HCT116 (cell line): Measurements from ENCODE around the gene EHD4. TPM values are rescaled to one million over a fixed set of nuclear protein-coding genes. Genes with fewer than 3 reads are reported as not detected.

Source experiments
- ATAC-seq: fragments of 200-7000 bp; cut with Tn5 transposase; 2 replicates; pipeline ENCODE4 v1.9.1; 2020; ENCODE audit warnings: mild to moderate bottlenecking, moderate library complexity
- BruUV-seq: library from RNA; stranded (reverse); fragments of 400-500 nt; replicated peaks from 2 replicates; lab custom pipeline; 2021; lab: Mats Ljungman, UMichigan
- CTCF ChIA-PET: fragments of 300-600 bp; sonication (Branson Sonifier 250); formaldehyde crosslinking; loops from one replicate; lab custom pipeline; 2021; ENCODE audit warnings: antibody characterized with exemption; lab: Charles Lee
- POLR2A ChIA-PET: fragments of 300-600, 350-600 bp; sonication (Branson Sonifier 250); formaldehyde crosslinking; loops from one replicate; lab custom pipeline; 2021; ENCODE audit warnings: antibody characterized with exemption; lab: Charles Lee
- RAD21 ChIA-PET, 2 experiments: fragments of 300-600 bp; sonication (Branson Sonifier 250); formaldehyde crosslinking; loops; one replicate each; lab custom pipeline; 2023; ENCODE audit warnings: low total read pairs in 2 of 2; ENCODE audit not compliant: uncharacterized antibody in 2 of 2, unreplicated experiment in 2 of 2, low non-redundant PET in 1 of 2; lab: Charles Lee
- DNase-seq: peaks from one replicate; pipeline ENCODE4 v3.0.0-alpha.2; 2010; ENCODE audit warnings: low read depth, low spot score
- H2AFZ ChIP-seq: fragments of 200-600 bp; shearing (Covaris generic), sonication (generic); 2 replicates; pipeline ENCODE4 v1.6.1; 2017; ENCODE audit warnings: low read depth, mixed run types, mixed read lengths, antibody characterized with exemption, low read length; ENCODE audit not compliant: poor library complexity, severe bottlenecking
- H3K27ac ChIP-seq: 2 replicates; pipeline ENCODE4 v1.5.1; 2012; ENCODE audit warnings: low read depth, low read length
- H3K27me3 ChIP-seq: fragments of 200-600 bp; sonication (generic); 2 replicates; pipeline ENCODE4 v1.6.1; 2016; ENCODE audit warnings: mixed run types, low read length, mixed read lengths; ENCODE audit not compliant: insufficient read depth
- H3K36me3 ChIP-seq, 2 experiments: fragments of 200-500 bp in 1 of 2; fragments of 200-600 bp in 1 of 2; sonication (Bioruptor generic) in 1 of 2; sonication (generic) in 1 of 2; 2 replicates each; pipeline versions ENCODE4 v1.5.1 to v1.6.1; 2014 to 2016; ENCODE audit warnings: low read length in 2 of 2, inconsistent platforms in 1 of 2, mixed read lengths in 1 of 2, mixed run types in 1 of 2; ENCODE audit not compliant: insufficient read depth in 2 of 2, control insufficient read depth in 1 of 2
- H3K4me1 ChIP-seq, 2 experiments: fragments of 200-600 bp in 1 of 2; sonication (generic) in 1 of 2; 2 replicates each; pipeline versions ENCODE4 v1.5.1 to v1.6.1; 2012 to 2017; ENCODE audit warnings: low read length in 2 of 2, inconsistent platforms in 1 of 2, mild to moderate bottlenecking in 1 of 2, mixed read lengths in 1 of 2, mixed run types in 1 of 2, moderate library complexity in 1 of 2; ENCODE audit not compliant: insufficient read depth in 2 of 2, control insufficient read depth in 1 of 2
- H3K4me2 ChIP-seq: fragments of 200-600 bp; sonication (generic); 2 replicates; pipeline ENCODE4 v1.6.1; 2017; ENCODE audit warnings: mixed run types, low read length, mixed read lengths
- H3K4me3 ChIP-seq, 2 experiments: fragments of 200-600 bp in 1 of 2; sonication (generic) in 1 of 2; replicated peaks in 1 of 2; 2 replicates each; pipeline ENCODE4 v1.5.1; 2011 to 2016; ENCODE audit warnings: low read length in 2 of 2, control low read depth in 1 of 2, low read depth in 1 of 2, mild to moderate bottlenecking in 1 of 2, mixed read lengths in 1 of 2, mixed run types in 1 of 2
- H3K79me2 ChIP-seq: fragments of 200-600 bp; sonication (generic); 2 replicates; pipeline ENCODE4 v1.6.1; 2017; ENCODE audit warnings: mild to moderate bottlenecking, mixed run types, low read length, moderate library complexity, mixed read lengths; ENCODE audit not compliant: insufficient read depth
- H3K9ac ChIP-seq: fragments of 200-600 bp; sonication (generic); 2 replicates; pipeline ENCODE4 v1.6.1; 2016; ENCODE audit warnings: low read length, mixed read lengths
- H3K9me2 ChIP-seq: fragments of 200-600 bp; sonication (generic), shearing (Covaris generic); 2 replicates; pipeline ENCODE4 v1.6.1; 2017; ENCODE audit warnings: mixed run types, mild to moderate bottlenecking, moderate library complexity; ENCODE audit not compliant: insufficient read depth
- H3K9me3 ChIP-seq, 2 experiments: fragments of 200-500 bp in 1 of 2; fragments of 200-600 bp in 1 of 2; sonication (Bioruptor generic) in 1 of 2; sonication (generic) in 1 of 2; 2 replicates each; pipeline ENCODE4 v1.6.1; 2014 to 2017; ENCODE audit warnings: low read length in 2 of 2, mixed read lengths in 2 of 2, inconsistent platforms in 1 of 2, low read depth in 1 of 2, mild to moderate bottlenecking in 1 of 2, mixed run types in 1 of 2, moderate library complexity in 1 of 2; ENCODE audit not compliant: control insufficient read depth in 1 of 2, insufficient read depth in 1 of 2
- H4K20me1 ChIP-seq: fragments of 200-600 bp; sonication (generic), shearing (Covaris generic); 2 replicates; pipeline ENCODE4 v1.6.1; 2017; ENCODE audit warnings: mixed run types, mild to moderate bottlenecking, moderate library complexity; ENCODE audit not compliant: insufficient read depth
- CBX3 ChIP-seq: IDR thresholded peaks from 2 replicates; pipeline ENCODE4 v1.6.1; 2012; ENCODE audit warnings: low read depth
- CTCF ChIP-seq, 3 experiments: fragments of 200-600 bp in 1 of 3; sonication (generic) in 1 of 3; IDR thresholded peaks in 2 of 3; conservative IDR thresholded peaks in 1 of 3; 2 replicates each; pipeline ENCODE4 v1.5.1; 2012 to 2017; ENCODE audit warnings: low read depth in 2 of 3, low read length in 2 of 3, antibody characterized with exemption in 1 of 3, borderline replicate concordance in 1 of 3, control low read depth in 1 of 3, mild to moderate bottlenecking in 1 of 3, mixed read lengths in 1 of 3, mixed run types in 1 of 3, moderate library complexity in 1 of 3; ENCODE audit not compliant: insufficient read depth in 1 of 3
- EGR1 ChIP-seq: IDR thresholded peaks from 2 replicates; pipeline ENCODE4 v1.6.1; 2012; ENCODE audit warnings: low read depth
- FOSL1 ChIP-seq: IDR thresholded peaks from 2 replicates; pipeline ENCODE4 v1.6.1; 2012; ENCODE audit warnings: low read depth
- JUND ChIP-seq: IDR thresholded peaks from 2 replicates; pipeline ENCODE4 v1.6.1; 2012
- POLR2A ChIP-seq: IDR thresholded peaks from 2 replicates; pipeline ENCODE4 v1.7.0; 2011; ENCODE audit warnings: borderline replicate concordance; ENCODE audit not compliant: insufficient read depth, insufficient read length; ENCODE audit errors: extremely low read depth
- RAD21 ChIP-seq: IDR thresholded peaks from 2 replicates; pipeline ENCODE4 v1.6.1; 2012; ENCODE audit warnings: low read depth, mild to moderate bottlenecking
- SP1 ChIP-seq: IDR thresholded peaks from 2 replicates; pipeline ENCODE4 v1.6.1; 2012; ENCODE audit warnings: low read depth
- SRF ChIP-seq: IDR thresholded peaks from 2 replicates; pipeline ENCODE4 v1.6.1; 2012; ENCODE audit warnings: low read depth
- YY1 ChIP-seq: IDR thresholded peaks from 2 replicates; pipeline ENCODE4 v1.6.1; 2011; ENCODE audit warnings: low read length, low read depth, moderate library complexity, mild to moderate bottlenecking; ENCODE audit not compliant: insufficient replicate concordance; ENCODE audit errors: extremely low read depth
- ZBTB33 ChIP-seq: IDR thresholded peaks from 2 replicates; pipeline ENCODE4 v1.6.1; 2011; ENCODE audit warnings: mild to moderate bottlenecking, low read length, moderate library complexity; ENCODE audit not compliant: insufficient replicate concordance; ENCODE audit errors: extremely low read depth
- ZFX ChIP-seq: fragments of 450-650 bp; IDR thresholded peaks from 2 replicates; pipeline ENCODE4 v1.6.1; 2017
- ZNF274 ChIP-seq: fragments of 200-500 bp; sonication (Bioruptor generic); IDR thresholded peaks from 2 replicates; pipeline ENCODE4 v1.6.1; 2014; ENCODE audit warnings: mild to moderate bottlenecking, low read depth, low read length, inconsistent platforms
- intact Hi-C: fragments of 100-400 bp; cut with micrococcal nuclease; formaldehyde crosslinking; loops from 2 replicates; pipeline ENCODE4 v1.10.0; 2022
- total RNA-seq: library from RNA; stranded (reverse); gene quantifications from one replicate; pipeline ENCODE4 v1.2.1, GENCODE V29; 2021; ENCODE audit not compliant: unreplicated experiment

The EHD4 gene
- total RNA-seq, 1 experiment from 2014 or later: 28.0 TPM

GRCh38 chr15:41950127-41950483, 22.3 kb downstream of the EHD4 start:
- no peak for TF ChIP-seq ZFX
- TF ChIP-seq CBX3: no peak
- TF ChIP-seq POLR2A: no peak
- TF ChIP-seq CTCF (IDR thresholded peaks at IDR 0.05 in 2 of 3, conservative IDR thresholded peaks at IDR 0.05 in 1 of 3; ENCODE audit: borderline replicate concordance in 1 of 3, insufficient read depth in 1 of 3, low read depth in 2 of 3, low read length in 2 of 3): no peak
- no peak for TF ChIP-seq YY1
- TF ChIP-seq ZBTB33: no peak
- TF ChIP-seq SRF: no peak
- no peak for TF ChIP-seq FOSL1
- TF ChIP-seq SP1: no peak
- TF ChIP-seq ZNF274: no peak
- no peak for TF ChIP-seq JUND
- no peak for TF ChIP-seq EGR1
- no peak for TF ChIP-seq RAD21
- TF ChIP-seq, all 23 proteins: peak for 0
- DNase-seq (no peak), ATAC-seq (no peak)
- H4K20me1 ChIP-seq: no peaks in the 10 kb centered on the region; the same call in 1 of the 2 replicates
- H3K9me2 ChIP-seq: no peaks in the 10 kb centered on the region
- intact Hi-C loops: no loop called here
- H3K27me3 ChIP-seq: no peaks in the 10 kb centered on the region
- peaks cover 0 to 31% of the 10 kb centered on the region in 2 experiments; a peak in 2 of 4 replicates for H3K4me1 ChIP-seq
- no peak overlapping the region for H3K4me3 ChIP-seq
- BruUV-seq: no TSS peak
- no peaks in the 10 kb centered on the region for H3K9me3 ChIP-seq
- no peak overlapping the region for H2AFZ ChIP-seq
- H3K27ac ChIP-seq: no peak overlapping the region
- CTCF ChIA-PET: no interaction called here
- RAD21 ChIA-PET: no interaction called here
- peaks cover 4 to 29% of the 10 kb centered on the region in 2 experiments; a peak in 3 of 4 replicates for H3K36me3 ChIP-seq
- POLR2A ChIA-PET: no interaction called here
- no peak overlapping the region for H3K9ac ChIP-seq
- no peak overlapping the region for H3K4me2 ChIP-seq
- H3K79me2 ChIP-seq: peaks cover 48% of the 10 kb centered on the region
